ENCODE results near the gene ARHGEF28. TPM values are rescaled to one million over a fixed set of nuclear protein-coding genes. Genes with fewer than 3 reads are reported as not detected.

ARHGEF28 gene
- total RNA-seq, 1 experiment from 2014 or later = 0.57 TPM

DNA sequence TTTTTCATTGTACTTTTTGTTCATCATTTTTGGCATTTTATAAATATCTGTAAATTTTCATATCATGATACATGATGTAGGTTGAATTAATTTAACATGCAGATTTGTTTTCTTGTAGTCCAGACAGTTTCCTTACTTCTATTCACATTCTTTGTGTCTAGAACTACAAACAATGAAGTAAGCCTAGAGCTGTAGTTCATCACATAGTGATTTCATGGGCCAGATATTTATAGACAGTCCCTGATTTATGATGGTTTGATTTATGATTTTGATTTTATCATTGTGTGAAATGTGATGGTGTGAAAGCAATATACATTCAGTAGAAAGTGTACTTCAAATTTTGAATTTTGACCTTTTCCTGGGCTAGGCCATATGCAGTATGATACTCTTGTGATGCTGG, 139.0 kb downstream of the ARHGEF28 start:
- H3K27ac ChIP-seq (ENCODE audit: insufficient read length, low read depth, low read length) = no peak overlapping the region

More for the DNA sequence above, 139.0 kb downstream of the ARHGEF28 start:
- H3K9me3 Mint-ChIP-seq = peaks cover 32 to 34% of the 10 kb centered on the region in 2 experiments
- no peaks in the 10 kb centered on the region for H3K4me1 Mint-ChIP-seq
- Histone ChIP-seq H4K20me1 (ENCODE audit: control insufficient read depth, insufficient read depth, insufficient read length) (no peaks in the 10 kb centered on the region), H3K23me2 (ENCODE audit: insufficient read length, low read depth, low read length, poor library complexity, severe bottlenecking) (no peaks in the 10 kb centered on the region), H3K27me3 (ENCODE audit: insufficient read depth, low read length) (no peaks in the 10 kb centered on the region), H2BK15ac (ENCODE audit: low read depth, low read length) (no peak overlapping the region), H3K9me3 (ENCODE audit: control insufficient read depth, low read depth, low read length) (no peaks in the 10 kb centered on the region), H3K79me1 (ENCODE audit: insufficient read depth, low read depth, low read length, poor library complexity, severe bottlenecking) (no peaks in the 10 kb centered on the region), H3K18ac (ENCODE audit: insufficient read length, low read depth, low read length) (no peak overlapping the region), H3K4me1 (ENCODE audit: insufficient read depth, low read length) (no peaks in the 10 kb centered on the region), H3K56ac (ENCODE audit: insufficient read length, low read depth, low read length) (no peak overlapping the region), H4K5ac (ENCODE audit: insufficient read length, low read depth, low read length) (no peak overlapping the region), H3K79me2 (ENCODE audit: insufficient read depth, low read length) (no peaks in the 10 kb centered on the region), H4K8ac (replicated peaks; ENCODE audit: insufficient read length, low read depth, low read length) (no peak overlapping the region), H3T11ph (ENCODE audit: low read length) (no peak overlapping the region), H2BK5ac (ENCODE audit: insufficient read length, low read length) (no peak overlapping the region), H3K23ac (ENCODE audit: insufficient read length, low read depth, low read length) (no peak overlapping the region), H3K4me2 (ENCODE audit: insufficient read depth, insufficient read length, low read length) (no peak overlapping the region), H3K9ac (ENCODE audit: extremely low read depth, insufficient read length, low read length) (no peak overlapping the region), H3K4ac (ENCODE audit: low read depth, low read length) (no peak overlapping the region), H4K91ac (ENCODE audit: insufficient read length, low read depth, low read length) (no peak overlapping the region), H2AK5ac (ENCODE audit: insufficient read length, low read length) (no peak overlapping the region), H2AFZ (ENCODE audit: low read length) (no peak overlapping the region), H2BK12ac (ENCODE audit: insufficient read length, low read depth, low read length) (no peak overlapping the region), H2BK20ac (ENCODE audit: low read depth, low read length, poor library complexity, severe bottlenecking) (no peak overlapping the region), H3K14ac (ENCODE audit: insufficient read depth, low read length) (no peak overlapping the region), H2BK120ac (ENCODE audit: low read depth, low read length, poor library complexity, severe bottlenecking) (no peak overlapping the region)
- no peak for DNase-seq
- TF ChIP-seq, protein P1, sequence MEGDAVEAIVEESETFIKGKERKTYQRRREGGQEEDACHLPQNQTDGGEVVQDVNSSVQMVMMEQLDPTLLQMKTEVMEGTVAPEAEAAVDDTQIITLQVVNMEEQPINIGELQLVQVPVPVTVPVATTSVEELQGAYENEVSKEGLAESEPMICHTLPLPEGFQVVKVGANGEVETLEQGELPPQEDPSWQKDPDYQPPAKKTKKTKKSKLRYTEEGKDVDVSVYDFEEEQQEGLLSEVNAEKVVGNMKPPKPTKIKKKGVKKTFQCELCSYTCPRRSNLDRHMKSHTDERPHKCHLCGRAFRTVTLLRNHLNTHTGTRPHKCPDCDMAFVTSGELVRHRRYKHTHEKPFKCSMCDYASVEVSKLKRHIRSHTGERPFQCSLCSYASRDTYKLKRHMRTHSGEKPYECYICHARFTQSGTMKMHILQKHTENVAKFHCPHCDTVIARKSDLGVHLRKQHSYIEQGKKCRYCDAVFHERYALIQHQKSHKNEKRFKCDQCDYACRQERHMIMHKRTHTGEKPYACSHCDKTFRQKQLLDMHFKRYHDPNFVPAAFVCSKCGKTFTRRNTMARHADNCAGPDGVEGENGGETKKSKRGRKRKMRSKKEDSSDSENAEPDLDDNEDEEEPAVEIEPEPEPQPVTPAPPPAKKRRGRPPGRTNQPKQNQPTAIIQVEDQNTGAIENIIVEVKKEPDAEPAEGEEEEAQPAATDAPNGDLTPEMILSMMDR (conservative IDR thresholded peaks at IDR 0.05) = no peak
- no peaks in the 10 kb centered on the region for H3K27me3 Mint-ChIP-seq (ENCODE audit: low read depth)
- H3K4me3 Mint-ChIP-seq = no peak overlapping the region
- no peak overlapping the region for H3K27ac Mint-ChIP-seq
- peaks cover 5 to 16% (median 14%) of the 10 kb centered on the region in 3 experiments for H3K36me3 Mint-ChIP-seq (ENCODE audit: insufficient read depth in 1 of 3, low read depth in 3 of 3)
